Neural cell (in vitro differentiated cells): ENCODE data around the gene MEGF6.

ENCODE experiments used
- EZH2 ChIP-seq: fragments of 200-600, 300-800 bp; shearing (Covaris generic), sonication (generic); IDR thresholded peaks from 2 replicates; pipeline ENCODE4 v1.6.1; 2014; ENCODE audit warnings: antibody characterized with exemption, low read length, borderline replicate concordance, mild to moderate bottlenecking; ENCODE audit not compliant: insufficient read depth, poor library complexity, severe bottlenecking
- POLR2AphosphoS5 ChIP-seq: IDR thresholded peaks from 2 replicates; pipeline ENCODE4 v1.6.1; 2012
- TF ChIP-seq, protein P1 (sequence below): fragments of 450-650 bp; IDR thresholded peaks from 2 replicates; pipeline ENCODE4 v1.5.1; 2014; ENCODE audit warnings: antibody characterized with exemption, mild to moderate bottlenecking, moderate library complexity; ENCODE audit not compliant: poor library complexity, severe bottlenecking

DNA sequence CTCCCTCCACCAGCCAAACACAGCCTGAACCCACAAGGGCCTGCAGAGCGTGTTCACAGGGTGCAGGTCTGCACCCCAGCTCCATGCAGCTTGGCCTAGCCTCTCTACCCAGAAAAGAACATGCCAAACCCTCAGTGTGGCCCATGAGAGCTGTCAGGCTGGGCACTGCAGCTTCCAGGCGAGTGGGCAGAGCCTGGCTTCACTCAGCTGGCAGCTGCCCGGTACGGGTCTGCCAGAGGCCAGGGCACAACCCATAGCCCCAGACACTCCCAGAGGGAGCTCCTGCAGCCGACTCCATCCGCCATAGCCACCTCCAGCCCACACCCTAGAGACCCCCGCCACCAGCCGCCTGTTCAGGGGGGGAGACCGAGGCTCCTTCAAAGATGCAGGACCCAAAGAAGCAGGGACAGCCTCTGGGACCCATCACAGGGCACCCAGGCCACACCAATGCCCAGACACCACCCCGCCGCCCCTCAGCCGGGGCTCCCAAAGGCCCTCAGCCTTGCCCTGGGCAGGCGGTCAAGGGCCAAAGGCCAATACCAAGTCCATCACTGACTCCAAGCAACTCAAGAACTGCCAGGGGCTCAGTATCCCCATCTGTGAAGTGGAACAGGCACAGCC, 42.4 kb downstream of the MEGF6 start:
- TF ChIP-seq EZH2: no peak
- TF ChIP-seq, protein P1, sequence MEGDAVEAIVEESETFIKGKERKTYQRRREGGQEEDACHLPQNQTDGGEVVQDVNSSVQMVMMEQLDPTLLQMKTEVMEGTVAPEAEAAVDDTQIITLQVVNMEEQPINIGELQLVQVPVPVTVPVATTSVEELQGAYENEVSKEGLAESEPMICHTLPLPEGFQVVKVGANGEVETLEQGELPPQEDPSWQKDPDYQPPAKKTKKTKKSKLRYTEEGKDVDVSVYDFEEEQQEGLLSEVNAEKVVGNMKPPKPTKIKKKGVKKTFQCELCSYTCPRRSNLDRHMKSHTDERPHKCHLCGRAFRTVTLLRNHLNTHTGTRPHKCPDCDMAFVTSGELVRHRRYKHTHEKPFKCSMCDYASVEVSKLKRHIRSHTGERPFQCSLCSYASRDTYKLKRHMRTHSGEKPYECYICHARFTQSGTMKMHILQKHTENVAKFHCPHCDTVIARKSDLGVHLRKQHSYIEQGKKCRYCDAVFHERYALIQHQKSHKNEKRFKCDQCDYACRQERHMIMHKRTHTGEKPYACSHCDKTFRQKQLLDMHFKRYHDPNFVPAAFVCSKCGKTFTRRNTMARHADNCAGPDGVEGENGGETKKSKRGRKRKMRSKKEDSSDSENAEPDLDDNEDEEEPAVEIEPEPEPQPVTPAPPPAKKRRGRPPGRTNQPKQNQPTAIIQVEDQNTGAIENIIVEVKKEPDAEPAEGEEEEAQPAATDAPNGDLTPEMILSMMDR: no peak
- TF ChIP-seq POLR2AphosphoS5: no peak
